SK-N-SH treated with all-trans-retinoic acid at 6 μM for 48 hours (cell line): ENCODE results near the gene VPS13D.
A peak's percentile ranks its signal among the peaks of the same experiment; 100 is the strongest.

Experiments used
- ATAC-seq: fragments of 200-7000 bp; cut with Tn5 transposase; 3 replicates; pipeline ENCODE4 v1.9.1; 2020; ENCODE audit warnings: mild to moderate bottlenecking, moderate library complexity
- ARNTL ChIP-seq: fragments of 450-650 bp; formaldehyde crosslinking; IDR thresholded peaks from 2 replicates; pipeline ENCODE4 v1.5.0; 2020; ENCODE audit warnings: low read depth, mild to moderate bottlenecking, moderate library complexity, borderline replicate concordance
- BACH2 ChIP-seq: fragments of 250-450 bp; sonication (Bioruptor Pico); IDR thresholded peaks from 2 replicates; pipeline ENCODE4 v1.9.0; 2021; ENCODE audit warnings: mild to moderate bottlenecking, borderline replicate concordance
- CREB5 ChIP-seq: fragments of 250-450 bp; sonication (Bioruptor Pico); IDR thresholded peaks from 2 replicates; pipeline ENCODE4 v1.5.1; 2020; ENCODE audit warnings: low read depth, mild to moderate bottlenecking, moderate library complexity
- CSDC2 ChIP-seq: fragments of 250-450 bp; sonication (Bioruptor Pico); IDR thresholded peaks from 2 replicates; pipeline ENCODE4 v1.5.0; 2020; ENCODE audit warnings: mild to moderate bottlenecking, moderate library complexity
- ESRRG ChIP-seq: fragments of 250-450 bp; sonication (Bioruptor Pico); IDR thresholded peaks from 2 replicates; pipeline ENCODE4 v1.6.1; 2021; ENCODE audit warnings: mild to moderate bottlenecking
- GLIS3 ChIP-seq: fragments of 250-450 bp; sonication (Bioruptor Pico); IDR thresholded peaks from 2 replicates; pipeline ENCODE4 v1.5.0; 2020; ENCODE audit warnings: mild to moderate bottlenecking, moderate library complexity
- PATZ1 ChIP-seq: fragments of 250-450 bp; sonication (Bioruptor Pico); IDR thresholded peaks from 2 replicates; pipeline ENCODE4 v1.8.0; 2020; ENCODE audit warnings: mild to moderate bottlenecking, moderate library complexity, borderline replicate concordance
- POU6F1 ChIP-seq: fragments of 250-450 bp; sonication (Bioruptor Pico); IDR thresholded peaks from 2 replicates; pipeline ENCODE4 v1.8.0; 2021; ENCODE audit warnings: low read depth, mild to moderate bottlenecking, moderate library complexity, borderline replicate concordance
- PPARA ChIP-seq: fragments of 250-450 bp; sonication (Bioruptor Pico); IDR thresholded peaks from 2 replicates; pipeline ENCODE4 v1.5.0; 2020; ENCODE audit warnings: mild to moderate bottlenecking, borderline replicate concordance
- RARB ChIP-seq: fragments of 250-450 bp; sonication (Bioruptor Pico); IDR thresholded peaks from 2 replicates; pipeline ENCODE4 v1.8.0; 2021; ENCODE audit warnings: mild to moderate bottlenecking, moderate library complexity
- TCF4 ChIP-seq: fragments of 250-450 bp; sonication (Bioruptor Pico); IDR thresholded peaks from 2 replicates; pipeline ENCODE4 v1.8.0; 2021; ENCODE audit warnings: mild to moderate bottlenecking, moderate library complexity, borderline replicate concordance
- TOX ChIP-seq: fragments of 250-450 bp; sonication (Bioruptor Pico); IDR thresholded peaks from 2 replicates; pipeline ENCODE4 v1.8.0; 2021; ENCODE audit warnings: mild to moderate bottlenecking, moderate library complexity, borderline replicate concordance
- ZC3H10 ChIP-seq: fragments of 250-450 bp; sonication (Bioruptor Pico); IDR thresholded peaks from 2 replicates; pipeline ENCODE4 v1.5.1; 2021; ENCODE audit warnings: mild to moderate bottlenecking, moderate library complexity
- ZFP3 ChIP-seq: fragments of 250-450 bp; sonication (Bioruptor Pico); IDR thresholded peaks from 2 replicates; pipeline ENCODE4 v1.5.0; 2020; ENCODE audit warnings: mild to moderate bottlenecking, moderate library complexity
- ZFP30 ChIP-seq: fragments of 450-650 bp; formaldehyde crosslinking; IDR thresholded peaks from 2 replicates; pipeline ENCODE4 v1.5.0; 2022; ENCODE audit warnings: mild to moderate bottlenecking, moderate library complexity
- ZNF565 ChIP-seq: fragments of 450-650 bp; formaldehyde crosslinking; conservative IDR thresholded peaks from 2 replicates; pipeline ENCODE4 v1.5.0; 2020; ENCODE audit warnings: low read depth, mild to moderate bottlenecking, moderate library complexity
- ZNF70 ChIP-seq: fragments of 450-650 bp; formaldehyde crosslinking; IDR thresholded peaks from 2 replicates; pipeline ENCODE4 v1.5.0; 2020; ENCODE audit warnings: mild to moderate bottlenecking, moderate library complexity
- ZNF8 ChIP-seq: fragments of 450-650 bp; formaldehyde crosslinking; IDR thresholded peaks from 2 replicates; pipeline ENCODE4 v1.5.0; 2020; ENCODE audit warnings: mild to moderate bottlenecking, moderate library complexity

Gene VPS13D

GRCh38 chr1:12272770-12273169 lies 42.9 kb downstream of the VPS13D start (continued):
- TF ChIP-seq CREB5 (CRISPR knock-in tag) (no peak), PATZ1 (CRISPR knock-in tag) (no peak), ARNTL (CRISPR knock-in tag) (no peak), ZC3H10 (no peak), ZFP30 (CRISPR knock-in tag) (no peak), BACH2 (CRISPR knock-in tag) (no peak)

- ATAC-seq: peak; percentile 67
These were observed 45.5 kb downstream of the VPS13D start for GRCh38 chr1:12275370-12275769.

GRCh38 chr1:12276225-12276624 lies 46.4 kb downstream of the VPS13D start:
- no peak for ATAC-seq
- TF ChIP-seq PPARA (CRISPR knock-in tag) (no peak), GLIS3 (CRISPR knock-in tag) (no peak), CREB5 (CRISPR knock-in tag) (no peak), TCF4 (CRISPR knock-in tag) (no peak), TOX (CRISPR knock-in tag) (no peak), ZNF70 (CRISPR knock-in tag) (no peak), PATZ1 (CRISPR knock-in tag) (no peak), ZFP30 (CRISPR knock-in tag) (no peak), CSDC2 (CRISPR knock-in tag) (no peak), RARB (no peak), ZNF8 (CRISPR knock-in tag) (no peak), ESRRG (CRISPR knock-in tag) (no peak), ZFP3 (CRISPR knock-in tag) (no peak), ZNF565 (no peak)

More at GRCh38 chr1:12275370-12275769, 45.5 kb downstream of the VPS13D start:
- no peak for TF ChIP-seq GLIS3 (CRISPR knock-in tag)
- TF ChIP-seq POU6F1: no peak
- TF ChIP-seq PPARA (CRISPR knock-in tag): no peak
- TF ChIP-seq ARNTL (CRISPR knock-in tag): no peak

- no peak for ATAC-seq
- TF ChIP-seq CREB5 (CRISPR knock-in tag) (no peak), ESRRG (CRISPR knock-in tag) (no peak)
These were observed 49.2 kb downstream of the VPS13D start for GRCh38 chr1:12279003-12279402.
